ENCODE measurements around the gene LHX1.

DNA sequence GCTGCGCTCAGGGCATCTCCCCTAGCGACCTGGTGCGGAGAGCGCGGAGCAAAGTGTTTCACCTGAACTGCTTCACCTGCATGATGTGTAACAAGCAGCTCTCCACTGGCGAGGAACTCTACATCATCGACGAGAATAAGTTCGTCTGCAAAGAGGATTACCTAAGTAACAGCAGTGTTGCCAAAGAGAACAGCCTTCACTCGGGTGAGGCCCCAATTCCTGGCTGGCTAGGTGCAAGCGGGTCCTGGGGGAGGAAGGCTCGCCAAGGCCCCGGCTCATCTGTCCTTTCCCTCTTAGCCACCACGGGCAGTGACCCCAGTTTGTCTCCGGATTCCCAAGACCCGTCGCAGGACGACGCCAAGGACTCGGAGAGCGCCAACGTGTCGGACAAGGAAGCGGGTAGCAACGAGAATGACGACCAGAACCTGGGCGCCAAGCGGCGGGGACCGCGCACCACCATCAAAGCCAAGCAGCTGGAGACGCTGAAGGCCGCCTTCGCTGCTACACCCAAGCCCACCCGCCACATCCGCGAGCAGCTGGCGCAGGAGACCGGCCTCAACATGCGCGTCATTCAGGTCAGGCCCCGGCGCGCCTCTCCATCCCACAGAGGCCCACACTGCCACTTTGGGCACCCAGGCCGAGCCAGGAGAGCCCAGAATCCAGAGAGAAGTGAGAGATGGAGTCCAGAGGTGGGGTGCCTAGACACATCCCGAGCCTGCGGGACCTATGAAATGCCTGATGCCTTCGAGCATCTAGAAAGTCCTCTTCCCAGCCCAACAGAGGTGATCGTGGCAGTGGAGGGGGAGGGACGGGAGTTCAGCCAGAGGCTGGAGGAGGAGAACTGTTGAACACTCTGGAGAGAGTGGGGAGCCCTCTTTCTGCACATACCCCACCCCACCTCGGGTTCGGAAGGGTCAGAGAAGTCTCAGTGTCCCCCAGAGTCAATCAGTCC, 3.3 kb downstream of the LHX1 start:
- peak; percentile 70 for TF ChIP-seq EZH2 (IDR thresholded peaks at IDR 0.05; ENCODE audit: low read length, missing control alignments)
- TF ChIP-seq, protein P1, sequence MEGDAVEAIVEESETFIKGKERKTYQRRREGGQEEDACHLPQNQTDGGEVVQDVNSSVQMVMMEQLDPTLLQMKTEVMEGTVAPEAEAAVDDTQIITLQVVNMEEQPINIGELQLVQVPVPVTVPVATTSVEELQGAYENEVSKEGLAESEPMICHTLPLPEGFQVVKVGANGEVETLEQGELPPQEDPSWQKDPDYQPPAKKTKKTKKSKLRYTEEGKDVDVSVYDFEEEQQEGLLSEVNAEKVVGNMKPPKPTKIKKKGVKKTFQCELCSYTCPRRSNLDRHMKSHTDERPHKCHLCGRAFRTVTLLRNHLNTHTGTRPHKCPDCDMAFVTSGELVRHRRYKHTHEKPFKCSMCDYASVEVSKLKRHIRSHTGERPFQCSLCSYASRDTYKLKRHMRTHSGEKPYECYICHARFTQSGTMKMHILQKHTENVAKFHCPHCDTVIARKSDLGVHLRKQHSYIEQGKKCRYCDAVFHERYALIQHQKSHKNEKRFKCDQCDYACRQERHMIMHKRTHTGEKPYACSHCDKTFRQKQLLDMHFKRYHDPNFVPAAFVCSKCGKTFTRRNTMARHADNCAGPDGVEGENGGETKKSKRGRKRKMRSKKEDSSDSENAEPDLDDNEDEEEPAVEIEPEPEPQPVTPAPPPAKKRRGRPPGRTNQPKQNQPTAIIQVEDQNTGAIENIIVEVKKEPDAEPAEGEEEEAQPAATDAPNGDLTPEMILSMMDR (conservative IDR thresholded peaks at IDR 0.05 in 1 of 2, IDR thresholded peaks at IDR 0.05 in 1 of 2; ENCODE audit: low read depth in 1 of 2, low read length in 2 of 2), result no peak

All from fibroblast of lung (primary cell).